Measurements from ENCODE around the gene PHKA1. TPM values are rescaled to one million over a fixed set of nuclear protein-coding genes. Genes with fewer than 3 reads are reported as not detected.

PHKA1 gene
- total RNA-seq, 4 donors from 2014 or later: 3.3 to 6.5 (median 4.4) TPM

- TF ChIP-seq CTCF (IDR thresholded peaks at IDR 0.05; ENCODE audit: low read depth): no peak
Observed at GRCh38 chrX:72621625-72622485, 92.3 kb downstream of the PHKA1 start.

- TF ChIP-seq CTCF (IDR thresholded peaks at IDR 0.05; ENCODE audit: low read depth): no peak
Observed at GRCh38 chrX:72621163-72621562, 92.9 kb downstream of the PHKA1 start.

GRCh38 chrX:72620550-72621145 lies 93.5 kb downstream of the PHKA1 start:
- no peak for TF ChIP-seq CTCF (IDR thresholded peaks at IDR 0.05; ENCODE audit: low read depth)

- no peak for TF ChIP-seq CTCF (IDR thresholded peaks at IDR 0.05; ENCODE audit: low read depth)
Observed at GRCh38 chrX:72609313-72609712, 104.8 kb downstream of the PHKA1 start.

GRCh38 chrX:72604705-72605104 lies 109.4 kb downstream of the PHKA1 start:
- no peak for TF ChIP-seq CTCF (IDR thresholded peaks at IDR 0.05; ENCODE audit: low read depth)

GRCh38 chrX:72604112-72604511 lies 110.0 kb downstream of the PHKA1 start:
- TF ChIP-seq CTCF (IDR thresholded peaks at IDR 0.05; ENCODE audit: low read depth): no peak

- TF ChIP-seq CTCF (IDR thresholded peaks at IDR 0.05; ENCODE audit: low read depth): no peak
Observed at GRCh38 chrX:72584163-72584562, 129.9 kb downstream of the PHKA1 start.
